ENCODE data around the gene SGIP1. TPM values are rescaled to one million over a fixed set of nuclear protein-coding genes. Genes with fewer than 3 reads are reported as not detected.

Gene SGIP1
- total and polyA plus RNA-seq, 2 experiments from 2014 or later = 4.0 to 7.7 TPM

DNA sequence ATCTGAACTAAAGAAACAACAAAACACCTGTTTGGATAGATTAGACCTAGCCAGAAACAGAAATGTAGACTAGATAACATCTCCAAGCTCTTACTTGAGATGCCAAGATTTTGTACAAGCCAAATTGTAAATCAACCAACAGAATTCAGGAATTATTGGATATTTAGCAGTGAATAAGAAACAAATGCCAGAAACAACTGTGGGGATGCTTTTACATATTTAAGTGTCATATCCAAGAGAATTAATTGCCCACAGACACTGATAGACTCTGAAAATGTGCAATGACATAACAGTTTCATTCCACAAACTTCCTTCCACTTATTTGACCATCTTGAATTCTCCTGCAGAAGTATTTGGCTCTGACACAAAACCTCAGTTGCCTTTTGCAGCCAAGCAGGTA, 92.3 kb downstream of the SGIP1 start:
- Histone ChIP-seq H3K36me3 (ENCODE audit: low read depth) (no peaks in the 10 kb centered on the region), H3K27me3 (replicated peaks; ENCODE audit: insufficient read depth) (no peaks in the 10 kb centered on the region), H3K27ac (no peak overlapping the region), H2AFZ (no peak overlapping the region), H3K79me2 (ENCODE audit: insufficient read depth) (no peaks in the 10 kb centered on the region), H3K4me2 (ENCODE audit: unreplicated experiment) (no peak overlapping the region), H3K4me3 (no peak overlapping the region), H3F3A (ENCODE audit: insufficient read depth) (peaks cover 24% of the 10 kb centered on the region), H3K9me3 (ENCODE audit: low read depth) (no peaks in the 10 kb centered on the region), H4K20me1 (ENCODE audit: insufficient read depth) (no peaks in the 10 kb centered on the region), H3K4me1 (ENCODE audit: insufficient read depth) (peaks cover 16% of the 10 kb centered on the region), H3K9me2 (ENCODE audit: insufficient read depth) (no peaks in the 10 kb centered on the region), H3K9ac (no peak overlapping the region)
- no peak for DNase-seq
- in situ Hi-C loops (cut with MboI) = no loop called here
- TF ChIP-seq EZH2 (IDR thresholded peaks at IDR 0.05; ENCODE audit: insufficient read depth, poor library complexity, severe bottlenecking) (no peak), EZH2phosphoT487 (IDR thresholded peaks at IDR 0.05; ENCODE audit: insufficient read depth, low read depth) (no peak)

DNA sequence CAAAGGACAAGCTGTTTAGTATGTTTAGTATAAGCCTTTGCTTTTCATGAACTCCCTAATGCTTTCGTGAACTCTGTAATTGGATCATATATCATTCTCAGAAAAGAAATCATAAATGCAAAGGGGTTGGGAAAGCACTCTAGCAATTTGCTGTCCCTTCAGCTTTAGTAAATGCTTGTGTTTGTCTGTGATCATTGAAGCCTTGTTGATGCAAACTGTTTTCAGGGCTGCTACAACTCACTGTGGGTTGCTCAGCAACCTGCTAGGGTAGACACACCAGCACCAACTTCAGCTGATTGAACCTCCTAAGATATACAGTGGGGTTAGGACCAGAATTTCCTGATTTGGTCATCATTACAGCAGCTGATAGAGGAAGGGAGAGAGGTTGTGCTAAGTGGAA, 95.0 kb downstream of the SGIP1 start:
- no peaks in the 10 kb centered on the region for H4K20me1 ChIP-seq (ENCODE audit: insufficient read depth)
- 98 to 100% methylated on average over 1 of the region's 1 CpG for WGBS, 2 experiments (ENCODE audit: low coverage in 1 of 2, low lambda C conversion rate in 2 of 2, missing lambda C conversion rate in 2 of 2)
- no peak overlapping the region for H3K27ac ChIP-seq
- no peak for TF ChIP-seq EZH2phosphoT487 (IDR thresholded peaks at IDR 0.05; ENCODE audit: insufficient read depth, low read depth)
- TF ChIP-seq EZH2 (IDR thresholded peaks at IDR 0.05; ENCODE audit: insufficient read depth, poor library complexity, severe bottlenecking) = no peak
- DNase-seq = no peak
- H3K9ac ChIP-seq = no peak overlapping the region
- H3K9me3 ChIP-seq (ENCODE audit: low read depth) = no peaks in the 10 kb centered on the region
- H3K4me2 ChIP-seq (ENCODE audit: unreplicated experiment) = no peak overlapping the region
- H3K27me3 ChIP-seq (replicated peaks; ENCODE audit: insufficient read depth) = no peaks in the 10 kb centered on the region
- no peak overlapping the region for H3K4me3 ChIP-seq
- peaks cover 17% of the 10 kb centered on the region for H3F3A ChIP-seq (ENCODE audit: insufficient read depth)
- in situ Hi-C loops (cut with MboI) = no loop called here
- H3K36me3 ChIP-seq (ENCODE audit: low read depth) = no peaks in the 10 kb centered on the region
- H3K79me2 ChIP-seq (ENCODE audit: insufficient read depth) = no peaks in the 10 kb centered on the region
- no peaks in the 10 kb centered on the region for H3K9me2 ChIP-seq (ENCODE audit: insufficient read depth)
- peaks cover 10% of the 10 kb centered on the region for H3K4me1 ChIP-seq (ENCODE audit: insufficient read depth)
- H2AFZ ChIP-seq = no peak overlapping the region

DNA sequence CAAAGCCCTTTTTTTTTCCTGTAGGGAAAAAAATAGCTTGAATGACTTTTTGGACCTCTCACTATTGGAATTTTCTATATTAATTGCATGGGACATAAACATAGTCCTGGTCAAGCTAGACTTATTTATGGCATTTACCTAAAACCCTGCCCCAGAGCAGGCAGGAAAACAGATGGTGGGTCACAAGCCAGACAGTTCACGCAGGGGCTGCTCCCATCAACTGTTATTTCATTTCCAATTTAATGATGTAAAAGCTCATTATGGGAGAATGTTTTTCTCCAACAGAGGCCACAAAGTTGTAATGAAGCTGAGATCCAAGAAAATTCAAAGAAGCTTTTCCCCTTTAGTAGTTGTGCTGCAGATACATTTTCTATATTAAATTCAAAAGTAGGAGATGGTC, 99.2 kb downstream of the SGIP1 start:
- H2AFZ ChIP-seq = no peak overlapping the region
- no peak for DNase-seq
- H3K9me3 ChIP-seq (ENCODE audit: low read depth) = no peaks in the 10 kb centered on the region
- H3K79me2 ChIP-seq (ENCODE audit: insufficient read depth) = no peaks in the 10 kb centered on the region
- H3K9ac ChIP-seq = no peak overlapping the region
- in situ Hi-C loops (cut with MboI) = no loop called here
- H3F3A ChIP-seq (ENCODE audit: insufficient read depth) = no peaks in the 10 kb centered on the region
- H3K4me1 ChIP-seq (ENCODE audit: insufficient read depth) = no peaks in the 10 kb centered on the region
- no peaks in the 10 kb centered on the region for H3K9me2 ChIP-seq (ENCODE audit: insufficient read depth)
- H3K4me3 ChIP-seq = no peak overlapping the region
- H3K4me2 ChIP-seq (ENCODE audit: unreplicated experiment) = no peak overlapping the region
- H3K36me3 ChIP-seq (ENCODE audit: low read depth) = no peaks in the 10 kb centered on the region
- TF ChIP-seq EZH2phosphoT487 (IDR thresholded peaks at IDR 0.05; ENCODE audit: insufficient read depth, low read depth) (no peak), EZH2 (IDR thresholded peaks at IDR 0.05; ENCODE audit: insufficient read depth, poor library complexity, severe bottlenecking) (no peak)
- H3K27me3 ChIP-seq (replicated peaks; ENCODE audit: insufficient read depth) = no peaks in the 10 kb centered on the region
- H4K20me1 ChIP-seq (ENCODE audit: insufficient read depth) = no peaks in the 10 kb centered on the region
- H3K27ac ChIP-seq = no peak overlapping the region
- 79 to 82% methylated on average over 1 of the region's 1 CpG for WGBS, 2 experiments (ENCODE audit: low coverage in 1 of 2, low lambda C conversion rate in 2 of 2, missing lambda C conversion rate in 2 of 2)

DNA sequence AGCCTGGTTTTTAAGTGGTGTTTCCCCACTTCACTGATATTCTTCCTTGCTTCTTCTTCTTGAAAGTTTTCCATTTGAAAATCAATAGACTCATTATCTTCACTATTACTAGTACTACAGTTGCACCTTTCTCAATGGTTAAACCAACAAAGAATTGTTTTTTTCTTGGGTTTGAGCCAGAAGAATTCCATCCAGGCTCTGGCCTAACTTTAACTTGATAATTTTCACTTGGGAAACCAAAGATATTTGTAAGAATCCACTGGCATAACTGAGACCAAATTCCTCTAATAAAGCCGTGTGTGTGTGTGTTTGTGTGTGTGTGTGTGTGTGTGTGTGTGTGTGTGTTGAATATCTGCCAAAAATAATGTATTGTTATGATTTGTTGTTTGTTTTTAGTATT, 103.2 kb downstream of the SGIP1 start:
- DNase-seq = no peak
- in situ Hi-C loops (cut with MboI) = no loop called here
- WGBS, 2 experiments (ENCODE audit: low coverage in 1 of 2, low lambda C conversion rate in 2 of 2, missing lambda C conversion rate in 2 of 2) = 89 to 90% methylated on average over 1 of the region's 1 CpG

DNA sequence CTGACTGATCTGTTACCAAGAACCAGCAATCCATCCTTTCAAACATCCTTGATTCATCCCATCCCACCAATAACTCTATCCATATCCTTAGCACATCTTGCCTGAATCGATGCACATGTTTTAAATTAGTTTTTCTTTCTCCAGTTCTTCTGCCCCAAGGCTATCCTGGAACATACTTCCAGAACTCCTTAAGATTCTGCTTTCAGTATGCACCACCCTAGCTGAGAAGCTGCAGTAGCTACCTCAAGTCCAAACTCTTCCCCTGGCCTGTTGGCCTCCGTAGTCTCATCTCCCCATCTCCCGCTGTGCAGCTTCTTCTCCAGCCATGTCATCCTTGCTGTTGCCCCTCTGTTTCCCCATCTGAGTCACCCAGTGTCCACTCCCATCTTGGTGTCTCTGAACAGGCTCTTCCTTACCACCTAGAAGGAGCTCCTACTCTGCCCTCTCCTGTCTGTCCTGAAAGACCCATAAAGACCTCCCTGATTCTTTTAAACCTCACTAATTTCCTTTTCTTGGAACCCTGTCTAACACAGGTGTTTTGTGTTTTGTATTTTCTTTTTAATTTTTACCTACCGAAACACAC, 108.0 kb downstream of the SGIP1 start:
- no peak for DNase-seq
- Histone ChIP-seq H2AFZ (no peak overlapping the region), H3K9ac (no peak overlapping the region), H3K9me2 (ENCODE audit: insufficient read depth) (no peaks in the 10 kb centered on the region), H4K20me1 (ENCODE audit: insufficient read depth) (no peaks in the 10 kb centered on the region), H3F3A (ENCODE audit: insufficient read depth) (no peaks in the 10 kb centered on the region; the same call in 1 of the 2 replicates), H3K79me2 (ENCODE audit: insufficient read depth) (no peaks in the 10 kb centered on the region), H3K36me3 (ENCODE audit: low read depth) (no peaks in the 10 kb centered on the region), H3K4me3 (no peak overlapping the region), H3K4me2 (ENCODE audit: unreplicated experiment) (no peak overlapping the region), H3K9me3 (ENCODE audit: low read depth) (no peaks in the 10 kb centered on the region), H3K27ac (no peak overlapping the region), H3K27me3 (replicated peaks; ENCODE audit: insufficient read depth) (no peaks in the 10 kb centered on the region), H3K4me1 (ENCODE audit: insufficient read depth) (no peaks in the 10 kb centered on the region)
- in situ Hi-C loops (cut with MboI) = no loop called here
- no peak for TF ChIP-seq EZH2phosphoT487 (IDR thresholded peaks at IDR 0.05; ENCODE audit: insufficient read depth, low read depth)
- no peak for TF ChIP-seq EZH2 (IDR thresholded peaks at IDR 0.05; ENCODE audit: insufficient read depth, poor library complexity, severe bottlenecking)
- 92 to 99% methylated on average over 4 of the region's 4 CpGs for WGBS, 2 experiments (ENCODE audit: low coverage in 1 of 2, low lambda C conversion rate in 2 of 2, missing lambda C conversion rate in 2 of 2)

More for the DNA sequence above, 103.2 kb downstream of the SGIP1 start:
- Histone ChIP-seq H2AFZ (no peak overlapping the region), H4K20me1 (ENCODE audit: insufficient read depth) (no peaks in the 10 kb centered on the region), H3K36me3 (ENCODE audit: low read depth) (no peaks in the 10 kb centered on the region), H3K9me3 (ENCODE audit: low read depth) (no peaks in the 10 kb centered on the region), H3K27ac (no peak overlapping the region), H3K4me3 (no peak overlapping the region), H3K4me2 (ENCODE audit: unreplicated experiment) (no peak overlapping the region), H3K4me1 (ENCODE audit: insufficient read depth) (no peaks in the 10 kb centered on the region), H3K9ac (no peak overlapping the region), H3K79me2 (ENCODE audit: insufficient read depth) (no peaks in the 10 kb centered on the region), H3F3A (ENCODE audit: insufficient read depth) (no peaks in the 10 kb centered on the region; the same call in 1 of the 2 replicates), H3K27me3 (replicated peaks; ENCODE audit: insufficient read depth) (no peaks in the 10 kb centered on the region), H3K9me2 (ENCODE audit: insufficient read depth) (no peaks in the 10 kb centered on the region)
- no peak for TF ChIP-seq EZH2 (IDR thresholded peaks at IDR 0.05; ENCODE audit: insufficient read depth, poor library complexity, severe bottlenecking)
- TF ChIP-seq EZH2phosphoT487 (IDR thresholded peaks at IDR 0.05; ENCODE audit: insufficient read depth, low read depth) = no peak
